Medulla oblongata (tissue), 1 donor: ENCODE data around the gene AKR1C4.

Source experiments
- DNase-seq: peaks from one replicate; pipeline ENCODE4 v3.0.0-alpha.2; 2015; ENCODE audit errors: extremely low spot score

The AKR1C4 gene

DNA sequence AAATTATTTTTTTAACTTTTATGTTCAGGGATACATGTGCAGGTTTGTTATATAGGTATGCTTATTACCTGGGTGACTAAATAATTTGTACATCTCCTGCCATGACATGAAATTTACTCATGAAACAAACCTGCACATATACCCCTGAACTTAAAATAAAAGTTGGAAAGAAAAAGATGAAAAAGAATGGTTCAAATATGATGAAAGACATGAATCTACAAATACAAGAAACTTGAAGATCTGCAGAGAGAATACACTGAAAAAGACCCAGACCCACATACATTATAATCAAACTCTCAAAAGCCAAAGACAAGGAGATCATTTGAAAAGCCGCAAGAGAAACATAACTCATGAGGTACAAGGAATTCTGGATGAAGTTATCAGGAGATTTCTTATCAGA, 70.2 kb downstream of the AKR1C4 start:
- no peak for DNase-seq

DNA sequence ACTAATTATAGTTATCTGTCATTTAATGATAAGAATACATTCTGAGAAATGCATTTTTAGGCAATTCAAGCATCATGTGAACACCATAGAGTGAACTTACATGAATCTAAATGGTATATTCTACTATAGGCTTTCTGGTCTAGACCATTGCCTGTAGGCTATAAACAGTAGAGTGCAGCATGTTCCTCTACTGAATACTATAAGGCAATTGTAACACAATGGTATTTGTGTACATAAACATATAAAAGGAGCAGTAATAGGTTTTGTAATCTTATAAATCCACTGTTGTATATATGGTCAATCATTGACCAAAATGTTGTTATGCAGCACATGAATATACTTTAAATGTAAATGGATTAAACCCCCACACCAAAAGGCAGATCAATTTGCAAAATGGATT, 71.6 kb downstream of the AKR1C4 start:
- no peak for DNase-seq
